LNCAP (cell line): Measurements from ENCODE around the gene ARAP2.

Experiments
- TF ChIP-seq, protein P1 (sequence below): fragments of 450-650 bp; IDR thresholded peaks from 2 replicates; pipeline ENCODE4 v1.5.1; 2017; ENCODE audit warnings: mild to moderate bottlenecking

ARAP2 gene

DNA sequence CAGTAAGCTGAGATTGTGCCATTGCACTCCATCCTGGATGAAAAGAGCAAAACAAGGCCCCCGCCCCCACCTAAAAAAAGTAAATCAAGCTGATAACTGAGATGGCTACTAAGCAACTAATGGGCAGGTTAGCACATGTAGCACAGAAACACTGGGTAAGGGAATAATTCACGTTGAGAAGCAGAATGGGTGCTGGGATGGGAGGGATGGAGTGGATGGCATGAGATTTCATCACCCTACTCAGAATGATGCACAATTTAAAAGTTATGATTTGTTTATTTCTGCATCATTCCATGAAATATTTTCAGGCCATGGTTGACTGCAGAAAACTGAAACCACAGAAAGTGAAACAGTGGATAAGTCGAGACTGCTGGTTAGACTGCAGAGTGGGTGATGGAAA, 224.0 kb downstream of the ARAP2 start:
- TF ChIP-seq, protein P1, sequence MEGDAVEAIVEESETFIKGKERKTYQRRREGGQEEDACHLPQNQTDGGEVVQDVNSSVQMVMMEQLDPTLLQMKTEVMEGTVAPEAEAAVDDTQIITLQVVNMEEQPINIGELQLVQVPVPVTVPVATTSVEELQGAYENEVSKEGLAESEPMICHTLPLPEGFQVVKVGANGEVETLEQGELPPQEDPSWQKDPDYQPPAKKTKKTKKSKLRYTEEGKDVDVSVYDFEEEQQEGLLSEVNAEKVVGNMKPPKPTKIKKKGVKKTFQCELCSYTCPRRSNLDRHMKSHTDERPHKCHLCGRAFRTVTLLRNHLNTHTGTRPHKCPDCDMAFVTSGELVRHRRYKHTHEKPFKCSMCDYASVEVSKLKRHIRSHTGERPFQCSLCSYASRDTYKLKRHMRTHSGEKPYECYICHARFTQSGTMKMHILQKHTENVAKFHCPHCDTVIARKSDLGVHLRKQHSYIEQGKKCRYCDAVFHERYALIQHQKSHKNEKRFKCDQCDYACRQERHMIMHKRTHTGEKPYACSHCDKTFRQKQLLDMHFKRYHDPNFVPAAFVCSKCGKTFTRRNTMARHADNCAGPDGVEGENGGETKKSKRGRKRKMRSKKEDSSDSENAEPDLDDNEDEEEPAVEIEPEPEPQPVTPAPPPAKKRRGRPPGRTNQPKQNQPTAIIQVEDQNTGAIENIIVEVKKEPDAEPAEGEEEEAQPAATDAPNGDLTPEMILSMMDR, result no peak
